ENCODE results near the gene ADD2.
"Not testable (repeated sequence)": the region's sequence is repeated elsewhere in the genome, so short reads cannot be mapped to it uniquely, and the experiment has no call there.

DNA sequence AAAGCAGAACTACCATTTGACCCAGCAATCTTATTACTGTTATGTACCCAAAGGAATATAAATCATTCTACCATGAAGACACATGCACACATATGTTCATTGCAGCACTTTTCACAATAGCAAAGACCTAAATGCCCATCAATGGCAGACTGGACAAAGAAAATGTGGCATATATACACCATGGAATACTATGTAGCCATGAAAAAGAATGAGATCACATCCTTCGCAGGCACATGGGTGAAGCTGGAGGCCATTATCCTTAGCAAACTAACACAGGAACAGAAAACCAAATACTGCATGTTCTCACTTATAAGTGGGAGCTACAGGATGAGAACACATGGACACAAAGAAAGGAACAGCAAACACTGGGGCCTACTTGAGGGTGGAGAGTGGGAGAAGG lies 28.5 kb downstream of the ADD2 start:
- TF ChIP-seq, protein P1, sequence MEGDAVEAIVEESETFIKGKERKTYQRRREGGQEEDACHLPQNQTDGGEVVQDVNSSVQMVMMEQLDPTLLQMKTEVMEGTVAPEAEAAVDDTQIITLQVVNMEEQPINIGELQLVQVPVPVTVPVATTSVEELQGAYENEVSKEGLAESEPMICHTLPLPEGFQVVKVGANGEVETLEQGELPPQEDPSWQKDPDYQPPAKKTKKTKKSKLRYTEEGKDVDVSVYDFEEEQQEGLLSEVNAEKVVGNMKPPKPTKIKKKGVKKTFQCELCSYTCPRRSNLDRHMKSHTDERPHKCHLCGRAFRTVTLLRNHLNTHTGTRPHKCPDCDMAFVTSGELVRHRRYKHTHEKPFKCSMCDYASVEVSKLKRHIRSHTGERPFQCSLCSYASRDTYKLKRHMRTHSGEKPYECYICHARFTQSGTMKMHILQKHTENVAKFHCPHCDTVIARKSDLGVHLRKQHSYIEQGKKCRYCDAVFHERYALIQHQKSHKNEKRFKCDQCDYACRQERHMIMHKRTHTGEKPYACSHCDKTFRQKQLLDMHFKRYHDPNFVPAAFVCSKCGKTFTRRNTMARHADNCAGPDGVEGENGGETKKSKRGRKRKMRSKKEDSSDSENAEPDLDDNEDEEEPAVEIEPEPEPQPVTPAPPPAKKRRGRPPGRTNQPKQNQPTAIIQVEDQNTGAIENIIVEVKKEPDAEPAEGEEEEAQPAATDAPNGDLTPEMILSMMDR (IDR thresholded peaks at IDR 0.05), result not testable (repeated sequence)
- not testable (repeated sequence) for TF ChIP-seq ZFX (IDR thresholded peaks at IDR 0.05; ENCODE audit: borderline replicate concordance)
